T-helper 22 cell (primary cell): ENCODE measurements around the gene CEP120.

ENCODE experiments used
- DNase-seq: peaks from one replicate; pipeline ENCODE4 v3.0.0-alpha.2; 2020; ENCODE audit warnings: low read depth

Gene CEP120

DNA sequence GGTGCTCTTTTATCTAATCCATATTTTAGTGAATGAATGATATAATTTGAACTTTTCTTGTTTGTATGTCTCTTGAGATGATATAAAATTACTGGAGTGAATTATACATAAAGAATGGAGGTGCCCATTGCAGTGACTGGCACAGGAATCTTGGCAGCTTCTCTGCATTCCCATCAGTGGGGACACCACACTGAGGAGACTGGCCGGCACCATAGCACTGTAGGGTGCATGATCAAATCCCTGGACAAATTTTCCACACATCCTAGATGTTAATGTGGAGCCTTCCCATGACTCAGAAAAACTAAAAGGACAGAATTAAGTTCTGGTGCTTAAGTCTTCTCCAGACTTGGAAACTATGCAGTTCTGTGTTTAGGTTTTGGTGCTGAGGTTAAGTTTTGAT is 124.1 kb downstream of the CEP120 start:
- no peak for DNase-seq

GRCh38 chr5:123298335-123299030 is 124.7 kb downstream of the CEP120 start:
- no peak for DNase-seq

DNA sequence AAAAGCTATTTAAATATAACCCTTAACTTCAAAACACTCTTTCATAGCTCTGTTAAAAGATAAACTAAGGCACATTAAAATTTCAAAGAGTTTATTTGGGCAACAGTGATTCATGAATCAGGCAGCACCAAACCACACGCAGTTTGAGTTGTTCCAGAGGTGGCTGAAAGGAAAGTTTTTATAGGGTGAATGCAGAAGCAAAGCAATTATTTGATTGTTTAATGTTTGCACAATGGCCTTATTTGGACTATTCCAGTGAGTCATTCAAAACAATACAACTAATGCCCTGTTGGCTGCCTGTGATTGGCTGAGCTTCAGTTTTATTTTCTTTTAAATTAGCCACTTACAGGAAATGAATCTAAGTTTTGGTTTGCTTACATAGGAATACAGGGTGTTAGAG is 125.3 kb downstream of the CEP120 start:
- DNase-seq = no peak

DNA sequence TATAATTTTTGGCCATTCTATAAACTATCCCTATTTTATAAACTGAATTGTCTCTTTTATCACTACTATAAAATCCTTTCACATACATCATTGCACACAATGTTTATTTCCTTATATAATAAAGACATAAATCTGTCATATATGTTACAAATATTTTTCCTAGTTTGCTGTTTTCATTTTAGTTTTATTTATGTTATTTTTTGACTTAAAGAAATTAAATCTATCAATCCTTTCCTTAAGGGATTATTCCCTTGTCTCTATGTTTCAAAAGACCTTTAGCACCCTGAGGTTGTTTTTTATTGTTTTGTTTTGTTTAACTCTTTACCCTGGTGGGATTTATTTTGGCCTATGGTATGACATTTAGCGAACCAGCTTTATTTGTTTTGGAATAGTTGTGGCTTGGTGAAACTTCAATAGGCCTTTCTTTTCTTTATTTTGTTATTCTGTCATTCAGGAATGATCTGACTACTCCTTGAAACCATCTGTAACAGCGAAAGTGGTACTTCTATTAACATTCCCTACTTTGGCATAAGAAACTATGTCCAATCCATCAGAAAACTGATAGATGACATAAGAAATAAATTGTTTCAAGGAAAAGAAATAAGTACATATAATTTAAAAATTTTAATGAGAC is 125.9 kb downstream of the CEP120 start:
- DNase-seq = no peak
